ENCODE measurements around the gene TRIM39. TPM values are rescaled to one million over a fixed set of nuclear protein-coding genes. Genes with fewer than 3 reads are reported as not detected.

TRIM39 gene
- total and polyA plus RNA-seq, 2 of the 13 experiments (the other 11 are each of a cell fraction or from before 2014, with no cell fraction given), result 7.7 to 14.6 TPM

DNA sequence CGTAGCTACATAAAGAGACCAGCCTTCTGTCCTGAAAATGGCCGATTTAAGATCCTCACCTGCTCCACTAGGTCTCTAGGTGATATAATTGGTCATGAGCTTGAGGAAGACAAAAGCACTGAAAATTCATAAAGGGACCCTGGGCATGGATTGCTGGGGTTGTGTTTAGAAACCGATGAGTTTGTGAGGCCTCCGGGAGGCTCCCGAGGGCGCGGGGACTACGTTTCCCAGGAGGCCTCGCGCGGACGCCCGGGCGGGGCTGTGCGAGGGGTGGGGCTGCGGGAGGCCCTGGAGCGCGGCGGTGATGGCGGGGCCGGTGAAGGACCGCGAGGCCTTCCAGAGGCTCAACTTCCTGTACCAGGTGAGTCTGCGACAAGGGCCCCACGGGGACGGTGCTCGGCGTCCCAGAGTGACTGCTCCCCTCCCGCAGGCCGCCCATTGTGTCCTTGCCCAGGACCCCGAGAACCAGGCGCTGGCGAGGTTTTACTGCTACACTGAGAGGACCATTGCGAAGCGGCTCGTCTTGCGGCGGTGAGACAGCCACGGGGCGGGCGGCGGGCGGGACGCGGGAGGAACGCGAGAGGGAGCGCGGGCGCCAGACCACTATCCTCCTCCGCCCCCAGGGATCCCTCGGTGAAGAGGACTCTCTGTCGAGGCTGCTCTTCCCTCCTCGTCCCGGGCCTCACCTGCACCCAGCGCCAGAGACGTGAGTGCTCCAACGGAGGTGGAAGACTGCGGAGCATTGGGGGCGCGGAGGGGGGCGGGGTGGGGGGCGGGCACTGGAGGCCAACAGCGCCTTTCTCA lies 18.3 kb downstream of the TRIM39 start, which contains the start of gene RPP21 (continued):
- TF ChIP-seq, protein P1, sequence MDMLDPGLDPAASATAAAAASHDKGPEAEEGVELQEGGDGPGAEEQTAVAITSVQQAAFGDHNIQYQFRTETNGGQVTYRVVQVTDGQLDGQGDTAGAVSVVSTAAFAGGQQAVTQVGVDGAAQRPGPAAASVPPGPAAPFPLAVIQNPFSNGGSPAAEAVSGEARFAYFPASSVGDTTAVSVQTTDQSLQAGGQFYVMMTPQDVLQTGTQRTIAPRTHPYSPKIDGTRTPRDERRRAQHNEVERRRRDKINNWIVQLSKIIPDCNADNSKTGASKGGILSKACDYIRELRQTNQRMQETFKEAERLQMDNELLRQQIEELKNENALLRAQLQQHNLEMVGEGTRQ (IDR thresholded peaks at IDR 0.05; ENCODE audit: low read depth, low read length), result no peak
- TF ChIP-seq, protein P1 (CRISPR knock-in tag; IDR thresholded peaks at IDR 0.05; ENCODE audit: borderline replicate concordance), result no peak; the same call in 1 of the 2 replicates
- TF ChIP-seq PRDM15 (CRISPR knock-in tag; IDR thresholded peaks at IDR 0.05) (no peak), HNRNPH1 (optimal IDR thresholded peaks at IDR 0.05; ENCODE audit: low read depth, low read length) (no peak), ZNF501 (CRISPR knock-in tag; IDR thresholded peaks at IDR 0.05) (peak; percentile 88), ZNF282 (IDR thresholded peaks at IDR 0.05; ENCODE audit: partially characterized antibody) (no peak), ZNF367 (CRISPR knock-in tag; IDR thresholded peaks at IDR 0.05; ENCODE audit: borderline replicate concordance) (peak; percentile 87), ZNF253 (CRISPR knock-in tag; IDR thresholded peaks at IDR 0.05; ENCODE audit: borderline replicate concordance) (no peak; the same call in 1 of the 2 replicates), ZNF546 (CRISPR knock-in tag; conservative IDR thresholded peaks at IDR 0.05) (peak; percentile 81; the same call in 1 of the 2 replicates), FOXA3 (CRISPR knock-in tag; IDR thresholded peaks at IDR 0.05) (peak; percentile 72), DPF2 (CRISPR knock-in tag; IDR thresholded peaks at IDR 0.05; ENCODE audit: borderline replicate concordance, low read depth) (no peak), GMEB1 (CRISPR knock-in tag; IDR thresholded peaks at IDR 0.05; ENCODE audit: borderline replicate concordance) (peak; percentile 98), ZNF101 (CRISPR knock-in tag; IDR thresholded peaks at IDR 0.05; ENCODE audit: borderline replicate concordance, low read depth) (no peak), MTA1 (CRISPR knock-in tag; IDR thresholded peaks at IDR 0.05; ENCODE audit: borderline replicate concordance) (no peak), ZNF574 (CRISPR knock-in tag; IDR thresholded peaks at IDR 0.05) (peak; percentile 95), ZNF3 (CRISPR knock-in tag; IDR thresholded peaks at IDR 0.05) (peak; percentile 60; the same call in 1 of the 2 replicates), POGZ (CRISPR knock-in tag; IDR thresholded peaks at IDR 0.05) (peak; percentile 60; the same call in 1 of the 2 replicates)
- TF ChIP-seq, protein P2, sequence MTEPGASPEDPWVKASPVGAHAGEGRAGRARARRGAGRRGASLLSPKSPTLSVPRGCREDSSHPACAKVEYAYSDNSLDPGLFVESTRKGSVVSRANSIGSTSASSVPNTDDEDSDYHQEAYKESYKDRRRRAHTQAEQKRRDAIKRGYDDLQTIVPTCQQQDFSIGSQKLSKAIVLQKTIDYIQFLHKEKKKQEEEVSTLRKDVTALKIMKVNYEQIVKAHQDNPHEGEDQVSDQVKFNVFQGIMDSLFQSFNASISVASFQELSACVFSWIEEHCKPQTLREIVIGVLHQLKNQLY (CRISPR knock-in tag; IDR thresholded peaks at IDR 0.05), result peak; percentile 52; the same call in 1 of the 2 replicates
